HepG2 (cell line): ENCODE measurements around the gene NEDD8.
A peak's percentile ranks its signal among the peaks of the same experiment; 100 is the strongest.

Source experiments
- BHLHE40 ChIP-seq: IDR thresholded peaks from 2 replicates; pipeline ENCODE4 v1.6.1; 2011; ENCODE audit warnings: low read length, improper control_type of control experiment
- CTCF ChIP-seq: sonication (generic); formaldehyde crosslinking; IDR thresholded peaks from 2 replicates; pipeline ENCODE4 v1.5.0; 2020; ENCODE audit warnings: mild to moderate bottlenecking, missing genetic modification reagents, moderate library complexity
- GABPA ChIP-seq, 2 experiments: IDR thresholded peaks; 2 replicates each; pipeline ENCODE4 v1.6.1; 2011 to 2016; ENCODE audit warnings: low read depth in 2 of 2, low read length in 1 of 2, missing biosample characterization in 1 of 2, missing genetic modification characterization in 1 of 2
- GATAD2A ChIP-seq: IDR thresholded peaks from 2 replicates; pipeline ENCODE4 v1.6.1; 2016
- PRDM15 ChIP-seq: sonication (generic); formaldehyde crosslinking; IDR thresholded peaks from 2 replicates; pipeline ENCODE4 v1.4.0; 2020; ENCODE audit warnings: missing genetic modification reagents
- SIN3A ChIP-seq: IDR thresholded peaks from 2 replicates; pipeline ENCODE4 v1.6.1; 2011; ENCODE audit warnings: low read depth, mild to moderate bottlenecking, control low read depth, low read length, borderline replicate concordance
- TCF7 ChIP-seq: sonication (generic); IDR thresholded peaks from 2 replicates; pipeline ENCODE4 v1.6.1; 2016; ENCODE audit warnings: antibody characterized with exemption, low read depth
- ZNF567 ChIP-seq: sonication (generic); formaldehyde crosslinking; IDR thresholded peaks from 2 replicates; pipeline ENCODE4 v1.8.1; 2023; ENCODE audit warnings: mild to moderate bottlenecking, missing genetic modification reagents, borderline replicate concordance
- TF ChIP-seq, protein P1 (sequence below): IDR thresholded peaks from 2 replicates; pipeline ENCODE4 v1.6.1; 2012; ENCODE audit warnings: inconsistent platforms
- TF ChIP-seq, protein P2 (sequence below): sonication (generic); formaldehyde crosslinking; IDR thresholded peaks from 2 replicates; pipeline ENCODE4 v1.8.1; 2022; ENCODE audit warnings: low read depth, mild to moderate bottlenecking, missing genetic modification reagents
- TF ChIP-seq, protein P3 (sequence below): sonication (generic); formaldehyde crosslinking; IDR thresholded peaks from 2 replicates; pipeline ENCODE4 v1.4.0; 2020; ENCODE audit warnings: mild to moderate bottlenecking, missing genetic modification reagents
- TF ChIP-seq, protein P4 (sequence below): sonication (generic); formaldehyde crosslinking; IDR thresholded peaks from 2 replicates; pipeline ENCODE4 v1.9.0; 2022; ENCODE audit warnings: low read depth, missing genetic modification reagents
- TF ChIP-seq, protein P5 (sequence below): IDR thresholded peaks from 2 replicates; pipeline ENCODE4 v1.6.1; 2016; ENCODE audit warnings: missing compliant biosample characterization, missing genetic modification reagents, borderline replicate concordance

DNA sequence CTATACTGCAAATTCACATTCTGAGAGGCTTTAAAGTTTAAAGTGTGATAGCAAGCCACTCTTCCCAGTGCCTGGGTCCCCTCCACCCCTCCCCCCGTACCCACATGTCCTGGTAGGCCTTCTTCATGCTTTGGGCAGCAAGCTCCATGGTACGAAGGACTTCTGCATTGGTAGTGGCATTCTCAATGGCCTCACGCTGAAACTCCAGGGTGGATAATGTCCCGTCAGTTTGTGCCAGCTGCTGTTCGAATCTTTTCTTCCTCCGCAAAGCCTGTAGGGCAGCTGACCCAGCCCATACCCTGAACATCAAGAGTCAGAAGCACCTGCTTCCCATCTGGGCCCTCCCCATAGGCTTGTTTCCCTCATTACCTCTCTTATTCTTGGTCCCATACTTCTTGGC is 20.9 kb downstream of the NEDD8 start:
- TF ChIP-seq SIN3A (no peak), ZNF567 (CRISPR knock-in tag) (no peak), BHLHE40 (no peak), TCF7 (no peak), PRDM15 (CRISPR knock-in tag) (no peak), CTCF (CRISPR knock-in tag) (no peak), GATAD2A (CRISPR knock-in tag) (no peak), GABPA (IDR thresholded peaks at IDR 0.05; ENCODE audit: low read depth, low read length) (no peak), GABPA (CRISPR knock-in tag; IDR thresholded peaks at IDR 0.05; ENCODE audit: low read depth) (no peak)
- TF ChIP-seq, protein P1, sequence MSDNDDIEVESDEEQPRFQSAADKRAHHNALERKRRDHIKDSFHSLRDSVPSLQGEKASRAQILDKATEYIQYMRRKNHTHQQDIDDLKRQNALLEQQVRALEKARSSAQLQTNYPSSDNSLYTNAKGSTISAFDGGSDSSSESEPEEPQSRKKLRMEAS = no peak
- TF ChIP-seq, protein P2, sequence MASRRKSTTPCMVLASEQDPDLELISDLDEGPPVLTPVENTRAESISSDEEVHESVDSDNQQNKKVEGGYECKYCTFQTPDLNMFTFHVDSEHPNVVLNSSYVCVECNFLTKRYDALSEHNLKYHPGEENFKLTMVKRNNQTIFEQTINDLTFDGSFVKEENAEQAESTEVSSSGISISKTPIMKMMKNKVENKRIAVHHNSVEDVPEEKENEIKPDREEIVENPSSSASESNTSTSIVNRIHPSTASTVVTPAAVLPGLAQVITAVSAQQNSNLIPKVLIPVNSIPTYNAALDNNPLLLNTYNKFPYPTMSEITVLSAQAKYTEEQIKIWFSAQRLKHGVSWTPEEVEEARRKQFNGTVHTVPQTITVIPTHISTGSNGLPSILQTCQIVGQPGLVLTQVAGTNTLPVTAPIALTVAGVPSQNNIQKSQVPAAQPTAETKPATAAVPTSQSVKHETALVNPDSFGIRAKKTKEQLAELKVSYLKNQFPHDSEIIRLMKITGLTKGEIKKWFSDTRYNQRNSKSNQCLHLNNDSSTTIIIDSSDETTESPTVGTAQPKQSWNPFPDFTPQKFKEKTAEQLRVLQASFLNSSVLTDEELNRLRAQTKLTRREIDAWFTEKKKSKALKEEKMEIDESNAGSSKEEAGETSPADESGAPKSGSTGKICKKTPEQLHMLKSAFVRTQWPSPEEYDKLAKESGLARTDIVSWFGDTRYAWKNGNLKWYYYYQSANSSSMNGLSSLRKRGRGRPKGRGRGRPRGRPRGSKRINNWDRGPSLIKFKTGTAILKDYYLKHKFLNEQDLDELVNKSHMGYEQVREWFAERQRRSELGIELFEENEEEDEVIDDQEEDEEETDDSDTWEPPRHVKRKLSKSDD (CRISPR knock-in tag) = no peak
- TF ChIP-seq, protein P3, sequence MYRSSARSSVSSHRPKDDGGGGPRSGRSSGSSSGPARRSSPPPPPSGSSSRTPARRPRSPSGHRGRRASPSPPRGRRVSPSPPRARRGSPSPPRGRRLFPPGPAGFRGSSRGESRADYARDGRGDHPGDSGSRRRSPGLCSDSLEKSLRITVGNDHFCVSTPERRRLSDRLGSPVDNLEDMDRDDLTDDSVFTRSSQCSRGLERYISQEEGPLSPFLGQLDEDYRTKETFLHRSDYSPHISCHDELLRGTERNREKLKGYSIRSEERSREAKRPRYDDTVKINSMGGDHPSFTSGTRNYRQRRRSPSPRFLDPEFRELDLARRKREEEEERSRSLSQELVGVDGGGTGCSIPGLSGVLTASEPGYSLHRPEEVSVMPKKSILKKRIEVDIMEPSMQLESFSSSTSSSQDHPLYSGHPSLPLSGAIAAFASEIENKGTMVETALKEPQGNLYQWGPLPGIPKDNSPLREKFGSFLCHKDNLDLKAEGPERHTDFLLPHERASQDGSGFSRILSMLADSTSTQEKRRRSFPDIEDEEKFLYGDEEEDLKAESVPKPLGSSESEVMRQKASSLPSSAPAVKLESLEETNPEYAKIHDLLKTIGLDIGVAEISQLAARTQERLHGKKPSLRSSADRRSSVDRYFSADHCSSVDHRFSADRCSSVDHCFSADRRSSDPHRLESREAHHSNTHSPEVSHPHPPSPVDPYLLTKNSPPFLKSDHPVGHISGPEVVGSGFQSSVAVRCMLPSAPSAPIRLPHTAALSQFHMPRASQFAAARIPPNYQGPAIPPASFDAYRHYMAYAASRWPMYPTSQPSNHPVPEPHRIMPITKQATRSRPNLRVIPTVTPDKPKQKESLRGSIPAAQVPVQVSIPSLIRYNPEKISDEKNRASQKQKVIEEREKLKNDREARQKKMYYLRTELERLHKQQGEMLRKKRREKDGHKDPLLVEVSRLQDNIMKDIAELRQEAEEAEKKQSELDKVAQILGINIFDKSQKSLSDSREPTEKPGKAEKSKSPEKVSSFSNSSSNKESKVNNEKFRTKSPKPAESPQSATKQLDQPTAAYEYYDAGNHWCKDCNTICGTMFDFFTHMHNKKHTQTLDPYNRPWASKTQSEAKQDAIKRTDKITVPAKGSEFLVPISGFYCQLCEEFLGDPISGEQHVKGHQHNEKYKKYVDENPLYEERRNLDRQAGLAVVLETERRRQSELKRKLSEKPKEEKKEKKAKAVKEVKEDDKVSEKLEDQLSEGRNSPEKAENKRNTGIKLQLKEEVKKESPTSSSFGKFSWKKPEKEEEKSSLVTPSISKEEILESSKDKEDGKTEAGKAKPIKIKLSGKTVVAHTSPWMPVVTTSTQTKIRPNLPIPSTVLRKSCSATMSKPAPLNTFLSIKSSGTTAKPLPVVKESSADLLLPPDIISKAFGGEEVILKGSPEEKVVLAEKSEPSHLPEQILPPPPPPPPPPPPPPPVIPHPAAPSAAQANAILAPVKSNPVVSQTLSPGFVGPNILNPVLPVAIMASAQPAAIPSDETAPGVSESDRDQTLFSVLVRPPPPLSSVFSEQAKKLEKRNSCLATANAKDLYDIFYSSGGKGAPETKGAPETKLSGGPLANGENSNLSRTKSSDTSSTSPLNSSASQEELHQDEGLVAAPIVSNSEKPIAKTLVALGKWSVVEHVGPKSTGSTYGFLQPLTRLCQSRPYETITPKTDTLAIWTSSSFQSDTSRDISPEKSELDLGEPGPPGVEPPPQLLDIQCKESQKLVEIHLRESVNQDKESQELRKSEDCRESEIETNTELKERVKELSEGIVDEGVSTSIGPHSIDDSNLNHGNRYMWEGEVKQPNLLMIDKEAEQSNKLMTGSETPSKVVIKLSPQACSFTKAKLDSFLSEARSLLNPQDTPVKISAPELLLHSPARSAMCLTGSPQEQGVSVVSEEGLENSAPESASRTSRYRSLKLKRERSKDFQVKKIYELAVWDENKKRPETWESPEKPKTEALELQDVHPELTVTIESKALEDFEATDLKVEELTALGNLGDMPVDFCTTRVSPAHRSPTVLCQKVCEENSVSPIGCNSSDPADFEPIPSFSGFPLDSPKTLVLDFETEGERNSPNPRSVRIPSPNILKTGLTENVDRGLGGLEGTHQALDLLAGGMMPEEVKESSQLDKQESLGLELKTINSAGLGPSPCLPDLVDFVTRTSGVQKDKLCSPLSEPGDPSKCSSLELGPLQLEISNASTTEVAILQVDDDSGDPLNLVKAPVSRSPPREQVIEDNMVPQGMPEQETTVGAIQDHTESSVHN (CRISPR knock-in tag) = no peak; the same call in 1 of the 2 replicates
- TF ChIP-seq, protein P4, sequence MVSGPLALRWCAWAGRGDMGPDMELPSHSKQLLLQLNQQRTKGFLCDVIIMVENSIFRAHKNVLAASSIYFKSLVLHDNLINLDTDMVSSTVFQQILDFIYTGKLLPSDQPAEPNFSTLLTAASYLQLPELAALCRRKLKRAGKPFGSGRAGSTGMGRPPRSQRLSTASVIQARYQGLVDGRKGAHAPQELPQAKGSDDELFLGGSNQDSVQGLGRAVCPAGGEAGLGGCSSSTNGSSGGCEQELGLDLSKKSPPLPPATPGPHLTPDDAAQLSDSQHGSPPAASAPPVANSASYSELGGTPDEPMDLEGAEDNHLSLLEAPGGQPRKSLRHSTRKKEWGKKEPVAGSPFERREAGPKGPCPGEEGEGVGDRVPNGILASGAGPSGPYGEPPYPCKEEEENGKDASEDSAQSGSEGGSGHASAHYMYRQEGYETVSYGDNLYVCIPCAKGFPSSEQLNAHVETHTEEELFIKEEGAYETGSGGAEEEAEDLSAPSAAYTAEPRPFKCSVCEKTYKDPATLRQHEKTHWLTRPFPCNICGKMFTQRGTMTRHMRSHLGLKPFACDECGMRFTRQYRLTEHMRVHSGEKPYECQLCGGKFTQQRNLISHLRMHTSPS = 0 out of 2 replicates have a peak, but pooled peaks have one; percentile 16
- TF ChIP-seq, protein P5, sequence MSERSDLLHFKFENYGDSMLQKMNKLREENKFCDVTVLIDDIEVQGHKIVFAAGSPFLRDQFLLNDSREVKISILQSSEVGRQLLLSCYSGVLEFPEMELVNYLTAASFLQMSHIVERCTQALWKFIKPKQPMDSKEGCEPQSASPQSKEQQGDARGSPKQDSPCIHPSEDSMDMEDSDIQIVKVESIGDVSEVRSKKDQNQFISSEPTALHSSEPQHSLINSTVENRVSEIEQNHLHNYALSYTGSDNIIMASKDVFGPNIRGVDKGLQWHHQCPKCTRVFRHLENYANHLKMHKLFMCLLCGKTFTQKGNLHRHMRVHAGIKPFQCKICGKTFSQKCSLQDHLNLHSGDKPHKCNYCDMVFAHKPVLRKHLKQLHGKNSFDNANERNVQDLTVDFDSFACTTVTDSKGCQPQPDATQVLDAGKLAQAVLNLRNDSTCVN (CRISPR knock-in tag) = no peak
